ENCODE results near the gene MEF2A.

DNA sequence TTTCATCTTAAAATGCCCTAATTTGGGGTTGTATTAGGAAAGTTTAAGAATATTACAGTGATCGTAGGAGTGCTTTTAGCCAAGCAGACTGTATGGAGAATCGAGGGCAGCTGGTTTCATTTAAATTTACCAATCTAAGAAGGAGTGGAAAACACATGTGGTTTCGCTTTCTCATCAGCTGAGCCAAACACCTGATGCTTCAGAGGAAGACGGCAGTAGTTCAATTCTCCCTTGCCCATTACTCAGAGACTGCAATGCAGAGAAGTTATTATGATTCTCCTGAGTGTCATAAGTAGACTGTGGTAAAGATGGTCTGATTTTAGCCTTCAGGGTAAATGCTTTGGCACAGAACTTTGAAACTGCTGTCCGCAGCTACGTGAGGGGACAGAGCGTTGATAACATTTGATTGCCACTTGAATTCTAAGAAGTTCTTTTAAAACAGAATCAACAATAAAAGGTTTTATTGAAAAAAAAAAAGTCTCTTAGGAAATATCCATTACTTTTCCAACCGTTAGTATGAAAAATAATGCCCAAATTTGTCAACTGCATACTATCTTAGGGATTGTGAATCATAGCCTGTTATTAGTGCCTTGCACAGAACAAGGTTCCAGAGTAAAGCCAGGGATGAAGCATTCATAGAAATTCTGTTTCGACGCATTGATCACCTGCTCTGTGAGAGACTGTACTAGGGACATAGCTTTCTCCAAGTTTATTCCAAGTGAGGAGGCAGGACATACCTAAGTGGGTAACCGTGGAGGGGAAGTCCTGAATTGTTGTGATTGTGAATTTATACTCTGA, 141.9 kb downstream of the MEF2A start:
- TF ChIP-seq POLR2AphosphoS5 (IDR thresholded peaks at IDR 0.05; ENCODE audit: borderline replicate concordance, low read depth, low read length) = no peak
- TF ChIP-seq EZH2 (IDR thresholded peaks at IDR 0.05) = no peak
- no peak for TF ChIP-seq FOXP2 (optimal IDR thresholded peaks at IDR 0.05; ENCODE audit: control extremely low read depth, extremely low read length, insufficient read depth)

Data from SK-N-MC (cell line).